Measurements from ENCODE around the gene PBRM1.

GRCh38 chr3:52509753-52510328, 175.9 kb downstream of the PBRM1 start:
- TF ChIP-seq CTCF (IDR thresholded peaks at IDR 0.05; ENCODE audit: control extremely low read depth in 1 of 3, insufficient read depth in 1 of 3, low read depth in 1 of 3, low read length in 3 of 3) (peak in 1 of 3 experiments; percentile 12; a peak in 1 of 4 replicates), MAX (IDR thresholded peaks at IDR 0.05) (no peak), KDM1A (IDR thresholded peaks at IDR 0.05; ENCODE audit: borderline replicate concordance, low read length) (no peak), ATF3 (IDR thresholded peaks at IDR 0.05; ENCODE audit: insufficient read depth, low read depth, low read length) (no peak), GABPA (IDR thresholded peaks at IDR 0.05; ENCODE audit: borderline replicate concordance, insufficient read depth, low read length) (no peak), EZH2 (IDR thresholded peaks at IDR 0.05; ENCODE audit: low read depth, low read length, severe bottlenecking) (no peak), EP300 (IDR thresholded peaks at IDR 0.05; ENCODE audit: borderline replicate concordance in 1 of 2, low read depth in 2 of 2, low read length in 2 of 2) (no peak), BCL11A (IDR thresholded peaks at IDR 0.05; ENCODE audit: low read depth in 2 of 2, low read length in 2 of 2) (no peak), POLR2A (IDR thresholded peaks at IDR 0.05; ENCODE audit: control extremely low read depth in 1 of 2, low read depth in 2 of 2, low read length in 2 of 2) (no peak), POLR2AphosphoS5 (IDR thresholded peaks at IDR 0.05; ENCODE audit: low read depth, low read length) (no peak)

All from H1 (cell line).